Smooth muscle cell (in vitro differentiated cells): ENCODE results near the gene DNAAF1. TPM values are rescaled to one million over a fixed set of nuclear protein-coding genes. Genes with fewer than 3 reads are reported as not detected.
"Not testable (repeated sequence)": the region's sequence is repeated elsewhere in the genome, so short reads cannot be mapped to it uniquely, and the experiment has no call there.

Experiments
- DNase-seq: peaks from one replicate; lab custom pipeline; 2025; ENCODE audit not compliant: unreplicated experiment; lab: John Stamatoyannopoulos, UW
- H2AFZ ChIP-seq: fragments of 200-600 bp; sonication (generic); 2 replicates; pipeline ENCODE4 v1.6.0; 2016; ENCODE audit warnings: antibody characterized with exemption, low read depth, mild to moderate bottlenecking
- H3F3A ChIP-seq: fragments of 200-600 bp; sonication (generic); 2 replicates; pipeline ENCODE4 v1.6.0; 2017; ENCODE audit warnings: antibody characterized with exemption, low read depth
- H3K27ac ChIP-seq: fragments of 200-600 bp; sonication (generic); 2 replicates; pipeline ENCODE4 v1.5.1; 2016; ENCODE audit warnings: low read depth, mild to moderate bottlenecking
- H3K27me3 ChIP-seq: fragments of 200-600 bp; sonication (generic); 2 replicates; pipeline ENCODE4 v1.6.1; 2016; ENCODE audit warnings: low read depth, mild to moderate bottlenecking
- H3K36me3 ChIP-seq: fragments of 200-600 bp; sonication (generic); 2 replicates; pipeline ENCODE4 v1.5.1; 2016; ENCODE audit warnings: low read depth
- H3K4me1 ChIP-seq: fragments of 200-600 bp; sonication (generic); 2 replicates; pipeline ENCODE4 v1.5.1; 2016; ENCODE audit warnings: low read depth
- H3K4me2 ChIP-seq: fragments of 200-600 bp; sonication (generic); 2 replicates; pipeline ENCODE4 v1.6.0; 2016; ENCODE audit warnings: mild to moderate bottlenecking
- H3K4me3 ChIP-seq: fragments of 200-600 bp; sonication (generic); 2 replicates; pipeline ENCODE4 v1.5.1; 2016; ENCODE audit warnings: mild to moderate bottlenecking
- H3K79me2 ChIP-seq: fragments of 200-600 bp; sonication (generic); 2 replicates; pipeline ENCODE4 v1.6.0; 2016; ENCODE audit warnings: low read depth, mild to moderate bottlenecking
- H3K9ac ChIP-seq: fragments of 200-600 bp; sonication (generic); 2 replicates; pipeline ENCODE4 v1.6.0; 2016; ENCODE audit warnings: low read depth
- H3K9me3 ChIP-seq: fragments of 200-600 bp; sonication (generic); replicated peaks from 2 replicates; pipeline ENCODE4 v1.5.1; 2016; ENCODE audit warnings: low read depth
- H4K20me1 ChIP-seq: fragments of 200-600 bp; sonication (generic); 2 replicates; pipeline ENCODE4 v1.6.0; 2016; ENCODE audit warnings: low read depth
- WGBS: methylation state at CpG from one replicate; pipeline ENCODE4 v1.1.7; 2016; ENCODE audit warnings: low lambda C conversion rate; 5-methylcytosine and 5-hydroxymethylcytosine counted together
- polyA plus RNA-seq: library from polyadenylated mRNA; unstranded; fragments of >200 nt; fragmentation: Nextera tagmentation; extraction: Ambion mirVana; gene quantifications from 2 replicates; pipeline ENCODE4 v1.2.1, GENCODE V29; 2016
- total RNA-seq: library from RNA; depleted of rRNA; stranded (reverse); fragments of >200 nt; gene quantifications from 2 replicates; pipeline ENCODE4 v1.2.3, GENCODE V29; 2014
- TF ChIP-seq, protein P1 (sequence below): fragments of 200-600 bp; sonication (generic); IDR thresholded peaks from 2 replicates; pipeline ENCODE4 v1.5.1; 2017; ENCODE audit warnings: borderline replicate concordance, mild to moderate bottlenecking, antibody characterized with exemption; ENCODE audit not compliant: insufficient read depth, poor library complexity, severe bottlenecking

Gene DNAAF1
- total and polyA plus RNA-seq, 2 experiments from 2014 or later: 0.09 TPM; not detected in 1

DNA sequence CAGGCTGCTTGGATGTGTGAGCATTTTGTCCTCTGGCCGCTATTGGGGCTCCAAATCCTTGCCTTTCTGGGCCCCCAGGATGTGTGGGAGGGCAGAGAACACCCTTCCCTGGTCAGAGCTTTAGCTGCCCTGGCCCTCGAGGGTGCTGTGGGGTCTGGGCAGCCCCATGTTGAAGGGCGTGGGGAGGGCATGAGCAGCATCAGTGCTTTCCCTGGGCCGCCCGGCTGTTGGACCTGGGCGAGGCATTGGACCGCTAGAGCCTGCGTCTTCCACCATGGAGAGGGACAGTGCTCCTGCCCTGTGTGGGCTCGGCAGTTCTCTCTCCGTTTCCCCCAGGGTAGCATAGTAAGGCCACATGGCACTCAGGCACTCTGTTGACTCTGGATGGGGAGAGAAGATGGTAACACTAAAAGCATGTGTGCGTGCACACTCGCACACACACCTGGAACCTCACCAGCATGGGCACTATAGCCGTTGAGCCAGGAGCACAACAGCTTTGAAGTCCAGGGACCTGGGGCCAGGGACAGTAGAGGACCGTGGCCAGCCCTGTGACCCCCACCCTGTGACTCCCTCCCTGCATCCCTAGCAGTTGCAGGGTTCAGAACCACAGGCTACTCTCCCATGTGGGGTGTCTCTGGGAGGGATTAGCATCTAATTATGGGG, 52.5 kb downstream of the DNAAF1 start:
- no peak overlapping the region for H3K4me3 ChIP-seq
- TF ChIP-seq, protein P1, sequence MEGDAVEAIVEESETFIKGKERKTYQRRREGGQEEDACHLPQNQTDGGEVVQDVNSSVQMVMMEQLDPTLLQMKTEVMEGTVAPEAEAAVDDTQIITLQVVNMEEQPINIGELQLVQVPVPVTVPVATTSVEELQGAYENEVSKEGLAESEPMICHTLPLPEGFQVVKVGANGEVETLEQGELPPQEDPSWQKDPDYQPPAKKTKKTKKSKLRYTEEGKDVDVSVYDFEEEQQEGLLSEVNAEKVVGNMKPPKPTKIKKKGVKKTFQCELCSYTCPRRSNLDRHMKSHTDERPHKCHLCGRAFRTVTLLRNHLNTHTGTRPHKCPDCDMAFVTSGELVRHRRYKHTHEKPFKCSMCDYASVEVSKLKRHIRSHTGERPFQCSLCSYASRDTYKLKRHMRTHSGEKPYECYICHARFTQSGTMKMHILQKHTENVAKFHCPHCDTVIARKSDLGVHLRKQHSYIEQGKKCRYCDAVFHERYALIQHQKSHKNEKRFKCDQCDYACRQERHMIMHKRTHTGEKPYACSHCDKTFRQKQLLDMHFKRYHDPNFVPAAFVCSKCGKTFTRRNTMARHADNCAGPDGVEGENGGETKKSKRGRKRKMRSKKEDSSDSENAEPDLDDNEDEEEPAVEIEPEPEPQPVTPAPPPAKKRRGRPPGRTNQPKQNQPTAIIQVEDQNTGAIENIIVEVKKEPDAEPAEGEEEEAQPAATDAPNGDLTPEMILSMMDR: no peak
- 94% methylated on average over 14 of the region's 14 CpGs for WGBS

GRCh38 chr16:84198401-84198800, 53.3 kb downstream of the DNAAF1 start:
- Histone ChIP-seq H3F3A (no peaks in the 10 kb centered on the region), H4K20me1 (no peaks in the 10 kb centered on the region), H3K27me3 (no peaks in the 10 kb centered on the region), H3K9ac (no peak overlapping the region), H3K4me2 (no peak overlapping the region), H3K4me3 (no peak overlapping the region), H3K9me3 (no peaks in the 10 kb centered on the region), H3K79me2 (no peaks in the 10 kb centered on the region), H3K36me3 (no peaks in the 10 kb centered on the region), H3K27ac (no peak overlapping the region), H2AFZ (no peak overlapping the region), H3K4me1 (no peaks in the 10 kb centered on the region)
- no peak for DNase-seq
- TF ChIP-seq, protein P1: no peak
- 61% methylated on average over 10 of the region's 10 CpGs for whole genome bisulfite sequencing

More for the DNA sequence above, 52.5 kb downstream of the DNAAF1 start:
- Histone ChIP-seq H3K27me3 (no peaks in the 10 kb centered on the region), H3K27ac (no peak overlapping the region), H3K9me3 (no peaks in the 10 kb centered on the region), H3K36me3 (no peaks in the 10 kb centered on the region), H4K20me1 (no peaks in the 10 kb centered on the region), H3K4me2 (no peak overlapping the region), H3F3A (no peaks in the 10 kb centered on the region), H2AFZ (no peak overlapping the region), H3K4me1 (no peaks in the 10 kb centered on the region), H3K9ac (no peak overlapping the region), H3K79me2 (no peaks in the 10 kb centered on the region)
- DNase-seq: no peak

GRCh38 chr16:84199097-84199496, 54.0 kb downstream of the DNAAF1 start:
- TF ChIP-seq, protein P1: no peak
- H3K36me3 ChIP-seq: no peaks in the 10 kb centered on the region
- DNase-seq: no peak
- no peaks in the 10 kb centered on the region for H4K20me1 ChIP-seq
- no peaks in the 10 kb centered on the region for H3F3A ChIP-seq
- no peaks in the 10 kb centered on the region for H3K27me3 ChIP-seq
- no peaks in the 10 kb centered on the region for H3K79me2 ChIP-seq
- H3K27ac ChIP-seq: no peak overlapping the region
- no peak overlapping the region for H3K9ac ChIP-seq
- H2AFZ ChIP-seq: no peak overlapping the region
- no peak overlapping the region for H3K4me3 ChIP-seq
- H3K4me1 ChIP-seq: no peaks in the 10 kb centered on the region
- no peaks in the 10 kb centered on the region for H3K9me3 ChIP-seq
- WGBS: 81% methylated on average over 13 of the region's 13 CpGs
- H3K4me2 ChIP-seq: no peak overlapping the region

GRCh38 chr16:84199861-84200260, 54.8 kb downstream of the DNAAF1 start:
- no peaks in the 10 kb centered on the region for H3K27me3 ChIP-seq
- H3F3A ChIP-seq: no peaks in the 10 kb centered on the region
- no peaks in the 10 kb centered on the region for H3K9me3 ChIP-seq
- no peaks in the 10 kb centered on the region for H3K36me3 ChIP-seq
- H3K27ac ChIP-seq: no peak overlapping the region
- H3K4me1 ChIP-seq: no peaks in the 10 kb centered on the region
- H4K20me1 ChIP-seq: no peaks in the 10 kb centered on the region
- no peak for DNase-seq
- TF ChIP-seq, protein P1: no peak
- no peak overlapping the region for H3K4me2 ChIP-seq
- WGBS: 92% methylated on average over 10 of the region's 10 CpGs
- no peaks in the 10 kb centered on the region for H3K79me2 ChIP-seq
- H2AFZ ChIP-seq: no peak overlapping the region
- no peak overlapping the region for H3K4me3 ChIP-seq
- no peak overlapping the region for H3K9ac ChIP-seq

- H2AFZ ChIP-seq, H3K36me3 ChIP-seq, H3K4me2 ChIP-seq, DNase-seq, H3K27ac ChIP-seq, H3K9ac ChIP-seq, H3K79me2 ChIP-seq, H3K9me3 ChIP-seq, H3K4me1 ChIP-seq, H3K4me3 ChIP-seq, H3K27me3 ChIP-seq, H3F3A ChIP-seq, H4K20me1 ChIP-seq: not testable (repeated sequence)
- WGBS: 97% methylated on average over 20 of the region's 26 CpGs
Measured at GRCh38 chr16:84204551-84204950, 59.4 kb downstream of the DNAAF1 start.

GRCh38 chr16:84205123-84205522, 60.0 kb downstream of the DNAAF1 start:
- H3K27me3 ChIP-seq, H3K4me2 ChIP-seq, H3F3A ChIP-seq, H3K4me3 ChIP-seq, H3K9me3 ChIP-seq, H3K27ac ChIP-seq, H4K20me1 ChIP-seq, H2AFZ ChIP-seq, H3K79me2 ChIP-seq, H3K4me1 ChIP-seq, H3K9ac ChIP-seq, DNase-seq, H3K36me3 ChIP-seq: not testable (repeated sequence)
- 91% methylated on average over 6 of the region's 6 CpGs for WGBS
